ENCODE data around the gene PCDHGA1. TPM values are rescaled to one million over a fixed set of nuclear protein-coding genes. Genes with fewer than 3 reads are reported as not detected.
A peak's percentile ranks its signal among the peaks of the same experiment; 100 is the strongest.

The PCDHGA1 gene
- total and polyA plus RNA-seq, 2 donors (not counting 1 experiment from before 2014, with no cell fraction given) = 0.06 to 0.64 TPM

DNA sequence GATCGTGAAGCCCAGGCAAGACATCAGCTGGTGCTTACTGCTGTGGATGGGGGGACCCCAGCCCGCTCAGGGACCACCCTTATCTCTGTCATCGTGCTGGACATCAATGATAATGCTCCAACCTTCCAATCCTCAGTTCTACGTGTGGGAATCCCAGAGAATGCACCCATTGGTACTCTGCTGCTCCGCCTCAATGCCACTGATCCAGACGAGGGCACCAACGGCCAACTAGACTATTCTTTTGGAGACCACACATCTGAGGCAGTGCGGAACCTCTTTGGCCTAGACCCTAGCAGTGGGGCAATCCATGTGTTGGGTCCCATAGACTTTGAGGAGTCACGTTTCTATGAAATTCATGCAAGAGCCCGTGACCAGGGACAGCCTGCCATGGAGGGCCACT, 159.5 kb downstream of the PCDHGA1 start:
- Histone ChIP-seq H3K27me3 (replicated peaks in 1 of 4; ENCODE audit: control extremely low read depth in 1 of 4, control insufficient read depth in 3 of 4, insufficient read depth in 4 of 4, low read length in 3 of 4) (peaks cover 0 to 76% (median 29%) of the 10 kb centered on the region in 4 experiments), H4K20me1 (ENCODE audit: control insufficient read depth, insufficient read depth, low read length, poor library complexity, severe bottlenecking) (no peaks in the 10 kb centered on the region), H3K4me1 (ENCODE audit: control insufficient read depth in 2 of 2, insufficient read depth in 2 of 2, low read length in 2 of 2) (peaks cover 25 to 28% of the 10 kb centered on the region in 2 donors), H3K9me3 (ENCODE audit: control extremely low read depth in 1 of 3, control insufficient read depth in 2 of 3, insufficient read depth in 1 of 3, low read length in 2 of 3) (peaks cover 0 to 28% (median 0%) of the 10 kb centered on the region in 3 donors), H3K4me2 (replicated peaks; ENCODE audit: low read depth, low read length, poor library complexity, severe bottlenecking) (no peak overlapping the region), H3K36me3 (replicated peaks in 1 of 2; ENCODE audit: control extremely low read depth in 1 of 2, control insufficient read depth in 1 of 2, extremely low read depth in 1 of 2, insufficient read depth in 2 of 2, low read length in 1 of 2) (no peaks in the 10 kb centered on the region), H3K4me3 (ENCODE audit: control extremely low read depth in 1 of 5, extremely low read depth in 1 of 5, insufficient read depth in 1 of 5, low read depth in 2 of 5, low read length in 4 of 5) (no peak overlapping the region), H2AFZ (ENCODE audit: insufficient read depth, low read depth, low read length, poor library complexity, severe bottlenecking) (no peak overlapping the region), H3K9ac (ENCODE audit: low read length) (no peak overlapping the region), H3K27ac (ENCODE audit: low read length in 2 of 2) (no peak overlapping the region), H3K79me2 (ENCODE audit: control insufficient read depth, insufficient read depth, low read length) (no peaks in the 10 kb centered on the region)
- TF ChIP-seq EZH2 (IDR thresholded peaks at IDR 0.05; ENCODE audit: borderline replicate concordance, insufficient read depth, low read depth, low read length, poor library complexity, severe bottlenecking) = no peak
- TF ChIP-seq, protein P1, sequence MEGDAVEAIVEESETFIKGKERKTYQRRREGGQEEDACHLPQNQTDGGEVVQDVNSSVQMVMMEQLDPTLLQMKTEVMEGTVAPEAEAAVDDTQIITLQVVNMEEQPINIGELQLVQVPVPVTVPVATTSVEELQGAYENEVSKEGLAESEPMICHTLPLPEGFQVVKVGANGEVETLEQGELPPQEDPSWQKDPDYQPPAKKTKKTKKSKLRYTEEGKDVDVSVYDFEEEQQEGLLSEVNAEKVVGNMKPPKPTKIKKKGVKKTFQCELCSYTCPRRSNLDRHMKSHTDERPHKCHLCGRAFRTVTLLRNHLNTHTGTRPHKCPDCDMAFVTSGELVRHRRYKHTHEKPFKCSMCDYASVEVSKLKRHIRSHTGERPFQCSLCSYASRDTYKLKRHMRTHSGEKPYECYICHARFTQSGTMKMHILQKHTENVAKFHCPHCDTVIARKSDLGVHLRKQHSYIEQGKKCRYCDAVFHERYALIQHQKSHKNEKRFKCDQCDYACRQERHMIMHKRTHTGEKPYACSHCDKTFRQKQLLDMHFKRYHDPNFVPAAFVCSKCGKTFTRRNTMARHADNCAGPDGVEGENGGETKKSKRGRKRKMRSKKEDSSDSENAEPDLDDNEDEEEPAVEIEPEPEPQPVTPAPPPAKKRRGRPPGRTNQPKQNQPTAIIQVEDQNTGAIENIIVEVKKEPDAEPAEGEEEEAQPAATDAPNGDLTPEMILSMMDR (IDR thresholded peaks at IDR 0.05) = no peak
- intact Hi-C loops (cut with micrococcal nuclease) = no loop called here
- POLR2A ChIA-PET = no interaction called here
- CTCF ChIA-PET = interaction anchor here (0.7 to 2.0 kb wide), 4 partner anchors 16 to 35 kb away, joined by 3 to 7 read pairs (median 3); no protein-coding TSS in a partner anchor
- ATAC-seq (ENCODE audit: low read depth) = no peak
- WGBS (ENCODE audit: insufficient coverage) = 90% methylated on average over 10 of the region's 10 CpGs
- no peak for DNase-seq
- Mint-ChIP-seq H3K9me3 (ENCODE audit: insufficient read depth) (no peaks in the 10 kb centered on the region), H3K27me3 (peaks cover 59% of the 10 kb centered on the region), H3K4me1 (peaks cover 23% of the 10 kb centered on the region), H3K27ac (no peak overlapping the region), H3K4me3 (no peak overlapping the region)

DNA sequence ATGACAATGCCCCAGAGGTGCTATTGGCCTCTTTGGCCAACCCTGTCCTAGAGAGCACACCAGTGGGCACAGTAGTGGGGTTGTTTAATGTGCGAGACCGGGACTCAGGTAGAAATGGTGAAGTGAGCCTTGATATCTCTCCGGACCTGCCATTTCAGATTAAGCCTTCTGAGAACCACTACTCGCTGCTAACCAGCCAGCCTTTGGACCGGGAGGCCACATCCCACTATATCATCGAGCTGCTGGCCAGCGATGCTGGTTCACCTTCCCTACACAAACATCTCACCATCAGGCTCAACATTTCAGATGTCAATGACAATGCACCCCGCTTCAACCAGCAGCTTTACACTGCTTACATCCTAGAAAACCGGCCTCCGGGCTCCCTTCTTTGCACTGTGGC, 160.0 kb downstream of the PCDHGA1 start:
- Histone ChIP-seq H3K4me3 (ENCODE audit: control extremely low read depth in 1 of 5, extremely low read depth in 1 of 5, insufficient read depth in 1 of 5, low read depth in 2 of 5, low read length in 4 of 5) (no peak overlapping the region), H4K20me1 (ENCODE audit: control insufficient read depth, insufficient read depth, low read length, poor library complexity, severe bottlenecking) (no peaks in the 10 kb centered on the region), H3K4me1 (ENCODE audit: control insufficient read depth in 2 of 2, insufficient read depth in 2 of 2, low read length in 2 of 2) (peaks cover 21 to 23% of the 10 kb centered on the region in 2 donors), H3K36me3 (replicated peaks in 1 of 2; ENCODE audit: control extremely low read depth in 1 of 2, control insufficient read depth in 1 of 2, extremely low read depth in 1 of 2, insufficient read depth in 2 of 2, low read length in 1 of 2) (no peaks in the 10 kb centered on the region), H3K27ac (ENCODE audit: low read length in 2 of 2) (no peak overlapping the region), H3K79me2 (ENCODE audit: control insufficient read depth, insufficient read depth, low read length) (no peaks in the 10 kb centered on the region), H3K4me2 (replicated peaks; ENCODE audit: low read depth, low read length, poor library complexity, severe bottlenecking) (no peak overlapping the region), H3K27me3 (replicated peaks in 1 of 4; ENCODE audit: control extremely low read depth in 1 of 4, control insufficient read depth in 3 of 4, insufficient read depth in 4 of 4, low read length in 3 of 4) (peaks cover 0 to 75% (median 27%) of the 10 kb centered on the region in 4 experiments), H3K9ac (ENCODE audit: low read length) (no peak overlapping the region), H3K9me3 (ENCODE audit: control extremely low read depth in 1 of 3, control insufficient read depth in 2 of 3, insufficient read depth in 1 of 3, low read length in 2 of 3) (peaks cover 0 to 28% (median 0%) of the 10 kb centered on the region in 3 donors), H2AFZ (ENCODE audit: insufficient read depth, low read depth, low read length, poor library complexity, severe bottlenecking) (no peak overlapping the region)
- Mint-ChIP-seq H3K9me3 (ENCODE audit: insufficient read depth) (no peaks in the 10 kb centered on the region), H3K27ac (no peak overlapping the region), H3K4me3 (peak overlapping the region; percentile 30), H3K27me3 (peaks cover 56% of the 10 kb centered on the region), H3K4me1 (peaks cover 19% of the 10 kb centered on the region)
- no peak for ATAC-seq (ENCODE audit: low read depth)
- CTCF ChIA-PET = interaction anchor here (1.1 to 2.0 kb wide), 2 partner anchors 16 to 34 kb away, joined by 3 to 7 read pairs; no protein-coding TSS in a partner anchor
- POLR2A ChIA-PET = no interaction called here
- no peak for TF ChIP-seq EZH2 (IDR thresholded peaks at IDR 0.05; ENCODE audit: borderline replicate concordance, insufficient read depth, low read depth, low read length, poor library complexity, severe bottlenecking)
- TF ChIP-seq, protein P1 (IDR thresholded peaks at IDR 0.05) = no peak
- WGBS (ENCODE audit: insufficient coverage) = 97% methylated on average over 9 of the region's 10 CpGs
- DNase-seq = no peak
- intact Hi-C loops (cut with micrococcal nuclease) = no loop called here
